K562 (cell line): ENCODE results near the gene PTPRU. TPM values are rescaled to one million over a fixed set of nuclear protein-coding genes. Genes with fewer than 3 reads are reported as not detected.

Experiments used
- ATAC-seq: fragments of 200-7000 bp; cut with Tn5 transposase; 3 replicates; pipeline ENCODE4 v1.9.1; 2020; ENCODE audit warnings: moderate library complexity
- BruUV-seq: library from RNA; stranded (reverse); fragments of 400-500 nt; replicated peaks from 2 replicates; lab custom pipeline; 2021; lab: Mats Ljungman, UMichigan
- CTCF ChIA-PET: fragments of 300-600 bp; formaldehyde crosslinking; extraction: SDS; loops from one replicate; lab custom pipeline; 2021; ENCODE audit warnings: low intra/inter-chr PET ratio; lab: Yijun Ruan, JAX
- POLR2A ChIA-PET: fragments of 300-600, 350-650 bp; sonication (Branson Sonifier 250); formaldehyde crosslinking; extraction: SDS; loops from one replicate; lab custom pipeline; 2021; ENCODE audit warnings: antibody characterized with exemption, inconsistent platforms; lab: Yijun Ruan, JAX
- DNase-seq, 4 experiments: peaks; one replicate each; pipeline versions ENCODE4 v3.0.0 to v3.0.0-alpha.2; 2011 to 2018; ENCODE audit warnings: low spot score in 3 of 4, mixed read lengths in 3 of 4; ENCODE audit errors: extremely low read depth in 1 of 4
- FAIRE-seq: peaks from 2 replicates; lab custom pipeline; 2011; peaks lifted over from hg19 to GRCh38; lab: Jason Lieb, UNC
- H2AFZ ChIP-seq: 2 replicates; pipeline ENCODE4 v1.6.0; 2011; ENCODE audit warnings: low read depth, low read length, control low read depth, inconsistent platforms
- H3K27ac ChIP-seq: fragments of 200-600 bp; 3 replicates; pipeline ENCODE4 v1.8.0; 2011; ENCODE audit warnings: low read depth, mild to moderate bottlenecking, control low read depth, inconsistent platforms, low read length, moderate library complexity, mixed read lengths; ENCODE audit errors: extremely low read depth
- H3K27me3 ChIP-seq, 2 experiments: fragments of 300-600 bp in 1 of 2; 2 replicates in 1 of 2; 3 replicates in 1 of 2; pipeline versions ENCODE4 v1.6.0 to v1.8.0; 2011; ENCODE audit warnings: inconsistent platforms in 2 of 2, low read length in 2 of 2, mild to moderate bottlenecking in 1 of 2, mixed read lengths in 1 of 2, moderate library complexity in 1 of 2; ENCODE audit not compliant: control insufficient read depth in 2 of 2, insufficient read depth in 2 of 2
- H3K36me3 ChIP-seq: fragments of 300-600 bp; 3 replicates; pipeline ENCODE4 v1.8.0; 2011; ENCODE audit warnings: mild to moderate bottlenecking, low read length, inconsistent platforms; ENCODE audit not compliant: control insufficient read depth, insufficient read depth
- H3K4me1 ChIP-seq, 2 experiments: fragments of 200-600 bp in 1 of 2; replicated peaks in 1 of 2; 2 replicates in 1 of 2; 3 replicates in 1 of 2; pipeline versions ENCODE4 v1.5.1 to v1.8.0; 2011; ENCODE audit warnings: inconsistent platforms in 2 of 2, low read length in 2 of 2, mild to moderate bottlenecking in 1 of 2, mixed read lengths in 1 of 2, moderate library complexity in 1 of 2; ENCODE audit not compliant: control insufficient read depth in 2 of 2, insufficient read depth in 2 of 2
- H3K4me2 ChIP-seq: 2 replicates; pipeline ENCODE4 v1.6.1; 2011; ENCODE audit warnings: low read length, control low read depth, inconsistent platforms, mixed read lengths; ENCODE audit not compliant: insufficient read depth
- H3K4me3 ChIP-seq: fragments of 200-600 bp; sonication (generic), shearing (Covaris generic); 2 replicates; pipeline ENCODE4 v1.5.1; 2016; ENCODE audit warnings: control low read depth, inconsistent platforms
- H3K79me2 ChIP-seq: fragments of 200-600 bp; 3 replicates; pipeline ENCODE4 v1.8.0; 2011; ENCODE audit warnings: low read length, inconsistent platforms; ENCODE audit not compliant: control insufficient read depth, insufficient read depth
- H3K9ac ChIP-seq, 2 experiments: 2 replicates each; pipeline versions ENCODE4 v1.6.0 to v1.6.1; 2011; ENCODE audit warnings: low read depth in 2 of 2, low read length in 2 of 2, control low read depth in 1 of 2, inconsistent platforms in 1 of 2, mild to moderate bottlenecking in 1 of 2, mixed read lengths in 1 of 2; ENCODE audit not compliant: insufficient read depth in 1 of 2
- H3K9me1 ChIP-seq: one replicate; pipeline ENCODE4 v1.6.0; 2011; ENCODE audit warnings: inconsistent platforms, mild to moderate bottlenecking, low read length, moderate library complexity; ENCODE audit not compliant: control insufficient read depth, insufficient read depth
- H3K9me3 ChIP-seq: replicated peaks from 2 replicates; pipeline ENCODE4 v1.5.1; 2011; ENCODE audit warnings: low read depth, low read length, inconsistent platforms; ENCODE audit not compliant: control insufficient read depth, insufficient read depth
- H4K20me1 ChIP-seq: replicated peaks from 2 replicates; pipeline ENCODE4 v1.6.1; 2011; ENCODE audit warnings: low read length, inconsistent platforms, mixed read lengths; ENCODE audit not compliant: control insufficient read depth, insufficient read depth
- EP300 ChIP-seq: IDR thresholded peaks from 2 replicates; pipeline ENCODE4 v1.6.1; 2012; ENCODE audit warnings: low read length, improper control_type of control experiment
- GTF2E2 ChIP-seq: fragments of 200-800 bp; sonication (Bioruptor generic); IDR thresholded peaks from 2 replicates; pipeline ENCODE4 v1.6.1; 2016; ENCODE audit warnings: missing genetic modification characterization, missing compliant biosample characterization
- HMGXB4 ChIP-seq: sonication (generic); formaldehyde crosslinking; IDR thresholded peaks from 2 replicates; pipeline ENCODE4 v1.8.1; 2023; ENCODE audit warnings: mild to moderate bottlenecking, missing genetic modification reagents
- KLF6 ChIP-seq: fragments of 250-450 bp; sonication (Bioruptor Pico); IDR thresholded peaks from 2 replicates; pipeline ENCODE4 v1.4.0; 2020; ENCODE audit warnings: mild to moderate bottlenecking, moderate library complexity, borderline replicate concordance
- MCM2 ChIP-seq: fragments of 450-650 bp; IDR thresholded peaks from 2 replicates; pipeline ENCODE4 v1.6.1; 2017; ENCODE audit warnings: low read depth, mild to moderate bottlenecking
- MEIS2 ChIP-seq: fragments of 450-650 bp; IDR thresholded peaks from 2 replicates; pipeline ENCODE4 v1.6.1; 2014; ENCODE audit warnings: mild to moderate bottlenecking; ENCODE audit not compliant: partially characterized antibody
- TEAD4 ChIP-seq, 2 experiments: sonication (generic) in 1 of 2; formaldehyde crosslinking in 1 of 2; IDR thresholded peaks; 2 replicates each; pipeline versions ENCODE4 v1.6.1 to v1.8.0; 2012 to 2022; ENCODE audit warnings: borderline replicate concordance in 1 of 2, inconsistent platforms in 1 of 2, low read length in 1 of 2, mild to moderate bottlenecking in 1 of 2, missing genetic modification reagents in 1 of 2
- ZMIZ1 ChIP-seq, 2 experiments: fragments of 150-350 bp in 1 of 2; IDR thresholded peaks; 2 replicates each; pipeline ENCODE4 v1.6.1; 2012 to 2016; ENCODE audit warnings: low read depth in 2 of 2, low read length in 2 of 2, mild to moderate bottlenecking in 1 of 2, moderate library complexity in 1 of 2
- WGBS: fragments of 100-300 bp; shearing (Covaris generic); methylation state at CpG from one replicate; pipeline ENCODE4 v1.1.6; 2016; ENCODE audit warnings: low coverage, mixed read lengths; ENCODE audit not compliant: insufficient coverage; ENCODE audit errors: missing lambda C conversion rate; 5-methylcytosine and 5-hydroxymethylcytosine counted together
- in situ Hi-C: fragments of 300-500 bp; cut with MboI; formaldehyde crosslinking; loops from 4 replicates; pipeline ENCODE4 v1.15.0; 2018; ENCODE audit warnings: inconsistent platforms, mixed read lengths
- intact Hi-C: fragments of 100-400 bp; cut with micrococcal nuclease; formaldehyde crosslinking; loops from 2 replicates; pipeline ENCODE4 v1.14.2; 2022
- polyA plus RNA-seq, 8 experiments: library from polyadenylated mRNA; depleted of rRNA in 4 of 8; stranded (reverse) in 5 of 8; unstranded in 3 of 8; fragments of >200 nt; fragmentation: Nextera tagmentation in 2 of 8; fragmentation: Illumina TruSeq in 1 of 8; extraction: Ambion mirVana in 2 of 8; extraction: Trizol in 1 of 8; gene quantifications; 2 replicates each; pipeline versions ENCODE4 v1.2.1 to v1.2.3, GENCODE V29; 2011 to 2014; ENCODE audit warnings: inconsistent platforms in 1 of 8, missing spikeins in 1 of 8
- total RNA-seq, 7 experiments: library from RNA; depleted of rRNA in 6 of 7; stranded (reverse); fragments of >200 nt in 6 of 7; fragmentation: Illumina TruSeq in 2 of 7; extraction: Trizol in 2 of 7; gene quantifications; 2 replicates each; pipeline versions ENCODE4 v1.2.1 to v1.2.3, GENCODE V29; 2011 to 2021; ENCODE audit warnings: low replicate concordance in 1 of 7

Gene PTPRU
- total and polyA plus RNA-seq, 9 of the 15 experiments (the other 6 are each of a cell fraction or from before 2014, with no cell fraction given), result 0.01 to 2.9 (median 1.0) TPM

- no peaks in the 10 kb centered on the region for H3K9me3 ChIP-seq
- intact Hi-C loops, result no loop called here
- peaks cover 8% of the 10 kb centered on the region; the same call in 1 of the 2 replicates for H4K20me1 ChIP-seq
- DNase-seq (peak; percentile 20 to 59 (median 46)), FAIRE-seq (no peak), ATAC-seq (peak; percentile 61)
- H3K36me3 ChIP-seq, result no peaks in the 10 kb centered on the region
- H3K9ac ChIP-seq, result peak overlapping the region in 1 of 2 experiments; percentile 83; a peak in 2 of 4 replicates
- ChIA-PET CTCF (no interaction called here), POLR2A (interaction anchor here (0.5 to 2.3 kb wide), 7 partner anchors 8 to 778 kb away, joined by 3 to 7 read pairs (median 4); no protein-coding TSS in a partner anchor)
- H3K4me2 ChIP-seq, result peak overlapping the region; percentile 69
- in situ Hi-C loops, result no loop called here
- H3K27ac ChIP-seq, result no peak overlapping the region
- H3K4me1 ChIP-seq, result peaks cover 23 to 34% of the 10 kb centered on the region in 2 experiments
- no peaks in the 10 kb centered on the region for H3K79me2 ChIP-seq
- WGBS, result 24% methylated on average over 30 of the region's 38 CpGs
- no peaks in the 10 kb centered on the region for H3K9me1 ChIP-seq
- peak overlapping the region; percentile 88 for H2AFZ ChIP-seq
- H3K27me3 ChIP-seq, result peaks cover 0 to 12% of the 10 kb centered on the region in 2 experiments; a peak in 3 of 5 replicates
- peak overlapping the region; percentile 39 for H3K4me3 ChIP-seq
- no TSS peak for BruUV-seq
- TF ChIP-seq MEIS2 (no peak), HMGXB4 (CRISPR knock-in tag) (no peak), KLF6 (CRISPR knock-in tag) (no peak), EP300 (no peak), ZMIZ1 (IDR thresholded peaks at IDR 0.05; ENCODE audit: low read depth in 2 of 2, low read length in 2 of 2) (no peak), TEAD4 (IDR thresholded peaks at IDR 0.05; ENCODE audit: low read length) (no peak), TEAD4 (CRISPR knock-in tag; IDR thresholded peaks at IDR 0.05; ENCODE audit: borderline replicate concordance) (0 out of 2 replicates have a peak, but pooled peaks have one; percentile 8), GTF2E2 (tag) (0 out of 2 replicates have a peak, but pooled peaks have one; percentile 22), MCM2 (no peak)
These were observed 22.9 kb downstream of the PTPRU start for GRCh38 chr1:29258976-29259801.
